NCI-H526 (cell line): ENCODE data around the gene SCN3B.
"Not testable (repeated sequence)": the region's sequence is repeated elsewhere in the genome, so short reads cannot be mapped to it uniquely, and the experiment has no call there.

Source experiments
- DNase-seq, 2 experiments: peaks; one replicate each; lab custom pipeline; 2025; lab: John Stamatoyannopoulos, UW

The SCN3B gene, protein sequence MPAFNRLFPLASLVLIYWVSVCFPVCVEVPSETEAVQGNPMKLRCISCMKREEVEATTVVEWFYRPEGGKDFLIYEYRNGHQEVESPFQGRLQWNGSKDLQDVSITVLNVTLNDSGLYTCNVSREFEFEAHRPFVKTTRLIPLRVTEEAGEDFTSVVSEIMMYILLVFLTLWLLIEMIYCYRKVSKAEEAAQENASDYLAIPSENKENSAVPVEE

DNA sequence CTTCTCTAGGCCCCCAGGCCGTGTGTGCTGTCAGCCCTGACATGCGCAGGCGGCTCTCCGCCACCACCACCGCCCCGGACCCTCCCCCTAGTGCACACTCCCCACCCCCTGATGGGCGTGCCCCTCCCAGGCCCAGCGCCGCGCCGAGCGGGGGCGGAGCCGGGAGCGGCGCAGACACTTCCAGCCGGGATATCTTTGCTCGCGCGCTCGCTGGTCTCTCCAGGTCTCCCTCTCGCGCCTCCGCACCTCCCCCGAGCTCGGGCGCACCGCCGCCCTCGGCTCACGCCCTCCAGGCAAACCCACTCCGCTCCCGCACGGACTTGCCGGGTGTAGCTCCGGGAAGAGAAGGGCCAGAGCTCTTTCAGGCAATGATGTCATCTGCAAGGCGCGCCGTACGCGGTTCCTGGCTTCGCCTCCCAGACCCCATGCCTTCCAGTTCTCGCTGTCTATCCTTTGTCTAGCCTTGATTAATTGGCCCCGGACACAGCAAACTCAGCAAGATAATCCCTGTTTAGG, at the start of gene SCN3B:
Gene SCN3B, minus strand, starts transcription at position 59 of the 516 bp plus-strand sequence. CDS start 823 bp downstream, outside the sequence.
- peak; percentile 97 to 100 for DNase-seq

DNA sequence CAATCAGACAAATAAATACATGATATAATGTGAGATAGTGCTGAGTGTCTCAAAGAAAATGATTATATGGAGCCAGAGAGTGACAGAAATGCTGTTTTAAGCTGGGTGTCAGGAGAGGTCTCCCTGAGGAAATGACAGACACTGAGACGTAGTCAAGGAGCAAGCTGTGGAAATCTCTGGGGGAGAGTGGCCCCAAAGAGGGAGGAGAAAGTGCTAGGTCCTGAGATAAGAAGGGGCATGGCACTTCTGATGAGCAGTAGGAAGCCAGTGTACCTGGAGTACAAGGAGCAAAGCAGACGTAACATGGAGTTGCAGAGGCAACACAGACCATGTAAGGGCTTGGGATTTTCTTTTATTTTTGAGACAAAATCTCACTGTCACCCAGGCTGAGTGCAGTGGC, 48.3 kb upstream of the SCN3B start:
- DNase-seq: no peak

DNA sequence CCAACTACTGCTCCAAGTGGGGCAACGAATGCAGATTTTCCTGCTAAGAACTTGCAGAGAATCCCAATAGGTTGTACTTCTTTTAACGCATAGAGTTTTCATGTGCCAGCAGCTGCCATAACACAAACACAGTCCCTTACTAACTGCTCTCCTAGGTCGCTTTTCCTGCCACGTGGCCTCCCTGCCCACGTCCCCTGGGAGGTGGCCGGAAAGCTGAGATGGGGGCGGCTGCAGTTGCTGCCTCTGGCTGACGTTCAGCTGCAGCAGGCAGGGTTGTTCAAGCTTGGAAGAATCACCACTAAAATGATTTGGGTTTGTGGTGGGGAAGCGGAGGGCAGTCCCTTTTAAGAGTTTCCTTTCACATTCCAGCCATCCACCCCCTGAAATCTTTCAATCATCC, 47.7 kb upstream of the SCN3B start:
- peak; percentile 11 to 69 for DNase-seq

DNA sequence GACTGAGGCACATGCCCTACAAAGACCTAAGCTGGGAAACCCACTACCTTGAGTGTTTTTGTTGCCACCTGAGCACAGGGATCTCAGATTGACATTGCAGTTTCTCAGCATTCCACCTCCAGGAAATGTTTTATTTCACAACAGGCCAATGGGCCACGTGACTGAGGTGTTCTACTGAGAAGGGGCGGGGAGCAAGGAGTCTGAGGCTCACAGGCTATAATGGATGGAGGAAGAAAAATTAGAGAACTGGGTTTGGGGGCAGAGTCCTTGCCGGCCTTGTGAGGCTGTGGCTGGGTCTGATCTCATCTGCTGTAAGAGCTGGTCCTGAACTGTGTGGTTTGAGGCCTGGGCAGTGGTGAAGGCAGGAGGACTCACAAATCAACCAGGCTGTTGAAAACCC, 46.3 kb upstream of the SCN3B start:
- no peak for DNase-seq

DNA sequence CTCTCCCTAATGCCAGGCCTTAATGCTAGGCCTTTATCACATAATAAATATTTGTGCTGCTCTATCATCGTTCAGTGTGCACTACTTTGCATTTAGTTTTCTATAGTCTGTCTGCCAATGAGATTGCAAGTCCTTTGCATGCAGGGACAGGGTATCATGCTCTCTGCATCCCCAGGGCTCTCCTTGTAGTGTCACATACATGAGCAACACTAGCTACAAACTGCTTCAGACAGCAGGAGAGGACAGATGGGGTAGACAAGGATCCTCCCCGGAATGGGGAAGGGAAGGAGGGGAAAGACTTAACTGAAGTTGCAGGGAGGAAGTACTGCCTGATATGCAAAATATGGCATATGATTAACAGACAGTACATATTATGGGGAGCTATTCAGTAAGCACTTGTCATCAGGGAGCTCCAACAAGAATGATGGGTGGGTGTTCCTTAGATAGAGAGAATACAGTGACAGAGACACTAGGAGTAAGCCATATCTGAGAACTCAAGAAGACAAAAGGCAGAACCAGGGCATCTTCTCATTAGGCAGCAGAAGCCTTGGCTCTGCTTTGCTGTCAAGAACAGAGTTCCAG, 44.2 kb upstream of the SCN3B start:
- peak; percentile 77 to 87 for DNase-seq

DNA sequence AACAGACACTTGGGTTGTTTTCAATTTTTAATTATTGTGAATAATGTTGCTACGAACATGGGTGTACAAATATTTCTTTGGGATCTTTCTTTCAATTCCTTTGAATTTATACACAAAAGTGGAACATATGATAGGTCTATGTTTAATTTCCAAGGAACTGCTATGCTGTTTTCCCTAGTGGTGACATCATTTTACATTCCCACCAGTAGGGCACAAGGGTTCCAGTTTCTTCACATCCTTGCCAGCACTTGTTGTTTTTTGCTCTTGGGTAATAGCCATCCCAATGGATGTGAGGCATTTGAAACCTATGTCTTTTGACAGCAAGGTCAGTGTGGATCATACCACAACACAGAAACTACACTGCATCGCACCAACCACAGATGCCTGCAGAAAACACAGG, 41.8 kb upstream of the SCN3B start:
- no peak for DNase-seq

DNA sequence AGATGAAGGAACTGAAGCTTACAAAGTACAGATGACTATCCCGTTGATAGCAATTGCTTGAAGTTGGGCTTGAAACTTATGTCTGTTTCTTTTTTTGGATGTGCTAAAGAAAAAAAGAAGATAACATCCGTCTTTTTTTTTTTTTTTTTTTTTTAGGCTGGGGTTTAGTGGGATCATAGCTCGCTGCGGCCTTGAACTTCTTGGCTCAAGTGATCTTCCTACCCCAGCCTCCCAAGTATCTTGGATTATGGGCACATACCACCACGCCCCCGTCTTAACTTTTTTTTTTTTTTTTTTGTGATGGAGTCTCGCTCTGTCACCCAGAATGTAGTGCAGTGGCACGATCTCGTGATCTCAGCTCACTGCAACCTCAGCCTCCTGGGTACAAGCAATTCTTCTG, 40.8 kb upstream of the SCN3B start:
- no peak for DNase-seq

DNA sequence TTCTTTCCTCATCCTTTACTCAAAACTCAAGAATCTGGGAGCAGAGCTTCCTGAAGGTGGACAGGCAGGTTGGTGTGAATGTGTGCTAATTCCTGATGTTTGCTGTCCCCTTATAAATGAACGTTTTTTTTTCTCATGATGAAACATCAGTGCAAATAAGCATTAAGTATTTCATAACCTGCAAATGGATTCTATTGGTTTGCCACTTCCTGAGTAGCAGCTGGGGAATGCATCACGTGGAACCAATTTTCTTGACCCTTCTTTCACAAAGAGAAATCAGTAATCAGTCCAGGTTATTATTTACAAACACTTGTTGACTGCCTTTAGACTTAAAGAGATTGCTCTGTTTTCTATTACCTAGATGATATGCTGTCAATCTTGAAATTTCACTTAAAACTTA, 40.1 kb upstream of the SCN3B start:
- DNase-seq: no peak

DNA sequence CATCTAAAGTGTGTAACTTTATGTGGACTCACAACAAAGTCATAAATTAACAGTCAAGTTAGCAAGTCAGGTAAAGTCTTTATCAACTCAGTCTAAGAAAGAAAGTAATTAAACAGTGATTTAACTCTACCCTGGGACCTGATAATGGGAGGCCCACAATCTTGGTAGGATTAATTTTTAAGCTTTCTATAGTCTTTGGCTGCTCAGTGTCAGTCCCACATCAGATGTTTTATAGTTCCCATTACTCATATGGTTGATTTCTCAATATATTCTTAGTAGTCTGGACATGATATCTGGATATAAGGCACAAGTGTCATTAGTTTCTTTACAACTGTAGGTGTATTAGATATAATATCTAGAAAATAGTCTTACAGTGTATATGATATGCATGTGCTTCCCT, 38.5 kb upstream of the SCN3B start:
- DNase-seq: no peak

DNA sequence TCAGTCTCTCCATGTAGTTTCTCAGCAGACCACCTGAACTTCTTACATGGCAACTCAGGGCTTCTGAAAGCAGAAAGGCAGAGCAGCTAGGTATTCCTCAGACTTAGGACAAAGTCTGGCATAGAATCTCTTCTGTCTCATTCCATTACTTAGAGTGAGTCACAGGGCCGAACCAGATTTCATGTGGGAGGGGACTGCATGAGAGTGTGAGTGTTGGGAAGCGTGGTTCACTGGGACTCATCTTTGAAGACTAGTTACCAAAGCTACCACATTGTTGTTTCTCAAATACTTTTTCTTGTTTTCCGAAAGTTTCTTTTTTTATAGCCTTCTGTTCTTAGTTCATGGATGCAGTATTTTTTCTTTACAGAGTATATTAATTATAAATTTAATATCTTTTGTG, 36.1 kb upstream of the SCN3B start:
- DNase-seq: no peak

DNA sequence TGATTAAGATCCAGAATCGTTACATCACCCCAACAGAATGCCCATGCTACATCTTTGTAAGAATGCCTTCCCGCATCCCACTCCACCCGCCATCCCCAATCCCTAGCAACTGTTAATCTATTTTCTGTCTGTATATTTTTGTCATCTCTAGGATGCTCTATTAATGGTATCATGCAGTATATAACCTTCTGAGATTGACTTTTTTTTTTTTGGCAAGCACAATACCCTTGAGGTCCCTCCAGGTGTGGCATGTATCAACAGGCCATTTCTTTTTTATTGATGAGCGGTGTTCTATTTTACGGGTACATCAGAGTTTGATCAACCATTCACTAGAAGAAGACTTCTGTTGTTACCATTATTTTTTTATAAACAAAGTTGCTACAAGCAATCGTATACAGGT, 30.2 kb upstream of the SCN3B start:
- DNase-seq: no peak

DNA sequence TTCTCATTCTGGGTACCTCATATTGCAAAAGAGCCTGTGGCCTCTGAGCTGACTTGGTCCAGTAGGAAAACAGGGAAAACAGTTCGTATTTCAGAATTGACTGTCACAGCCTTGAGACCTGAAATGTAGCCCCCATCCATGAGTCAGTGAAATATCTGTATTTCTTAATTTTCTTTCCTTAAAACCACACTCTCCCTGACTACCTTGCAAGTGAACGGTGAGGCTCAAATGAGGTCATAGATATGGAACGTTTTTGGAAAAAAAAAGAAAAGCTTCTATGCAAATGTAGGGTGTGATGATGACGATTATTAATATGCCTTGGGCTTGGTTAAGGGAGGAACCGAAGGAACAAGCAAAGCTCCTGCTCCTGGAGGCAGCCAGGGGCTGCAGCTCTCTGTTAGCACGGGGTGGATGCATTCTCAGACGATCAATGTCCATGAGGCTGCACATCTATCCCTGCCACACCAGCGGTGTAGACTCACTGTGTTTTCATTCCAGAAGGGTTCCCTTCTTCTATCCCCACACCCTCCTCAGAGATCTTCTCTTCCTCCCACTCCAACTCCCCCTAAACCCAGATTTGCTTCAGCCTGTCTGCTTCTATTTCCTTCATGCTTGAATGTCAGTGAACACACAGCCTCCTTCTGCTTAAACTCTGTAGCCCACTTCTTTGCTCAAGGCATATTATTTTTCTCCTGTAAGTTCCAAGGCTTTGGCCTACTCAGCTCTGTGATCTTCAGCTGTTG, 29.2 kb upstream of the SCN3B start:
- peak; percentile 54 to 69 for DNase-seq

DNA sequence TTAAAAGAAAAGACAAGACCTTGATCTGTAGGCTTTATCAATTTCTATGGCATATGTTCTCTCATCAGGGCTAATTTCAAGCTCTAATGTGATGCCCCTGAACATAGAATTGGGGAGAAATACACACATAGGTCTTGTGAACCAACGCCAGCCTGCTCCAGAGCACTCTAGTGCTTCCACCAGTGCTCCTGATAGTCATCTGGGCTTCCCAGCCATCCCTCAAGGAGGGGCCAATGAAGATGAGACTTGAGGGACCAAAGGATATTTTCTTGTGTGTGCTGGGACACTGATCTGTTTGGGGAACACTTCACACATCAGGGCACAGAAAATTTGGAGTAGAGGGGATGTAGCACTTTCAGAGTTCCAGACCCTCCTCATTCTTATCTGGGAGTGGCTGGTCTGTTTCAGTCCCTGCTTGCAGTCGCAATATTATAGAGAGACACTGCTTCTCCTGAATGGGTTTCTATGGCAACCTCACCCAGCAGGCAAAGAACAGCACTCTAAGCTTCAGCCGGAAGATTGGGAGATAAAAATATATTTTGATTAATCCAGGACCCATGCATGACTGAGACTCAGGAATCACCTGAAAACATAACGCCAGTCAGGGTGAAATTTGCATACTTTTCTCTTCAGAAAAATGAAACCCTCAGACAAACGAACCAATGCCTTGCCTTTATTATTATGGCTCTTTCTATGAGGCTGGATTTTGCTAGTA, 28.4 kb upstream of the SCN3B start:
- DNase-seq: peak; percentile 69 to 81

DNA sequence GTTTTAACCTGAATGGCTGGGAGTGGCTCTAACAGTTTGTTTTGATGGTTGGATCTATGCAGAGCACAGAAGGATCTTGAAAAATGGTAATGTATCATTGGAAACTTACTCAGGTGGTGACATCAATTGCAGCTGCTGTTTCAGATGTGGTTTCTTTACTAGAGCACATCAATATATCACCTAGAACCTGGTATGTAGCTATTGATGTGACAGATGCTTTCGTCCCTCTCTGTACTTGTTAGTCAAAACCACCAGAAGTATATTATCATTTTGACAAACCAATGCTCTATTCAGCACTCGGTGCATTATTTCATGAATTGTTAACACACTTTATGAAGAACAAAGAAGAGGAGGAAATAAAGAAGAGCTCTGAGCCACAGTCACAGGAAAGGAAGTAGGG, 26.6 kb upstream of the SCN3B start:
- no peak for DNase-seq

DNA sequence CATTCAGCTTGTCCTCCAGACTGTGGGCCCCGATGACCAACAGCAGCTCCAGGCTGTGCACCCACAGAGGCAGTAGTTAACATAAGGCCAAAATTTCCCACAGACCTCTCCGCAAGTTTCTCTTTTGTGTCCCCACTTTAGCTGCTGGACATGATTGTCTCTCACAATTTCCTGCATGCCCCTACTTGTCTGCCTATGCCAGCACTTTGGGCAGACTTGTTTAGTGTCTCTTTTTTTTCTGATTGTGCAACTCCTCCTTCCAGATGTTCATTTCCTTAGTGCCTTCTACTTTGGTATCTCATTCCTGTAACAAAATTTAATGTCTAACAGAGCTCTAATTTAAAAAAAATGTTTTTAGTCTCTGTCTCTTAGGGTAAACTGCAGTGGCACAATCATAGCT, 23.8 kb upstream of the SCN3B start:
- no peak for DNase-seq

DNA sequence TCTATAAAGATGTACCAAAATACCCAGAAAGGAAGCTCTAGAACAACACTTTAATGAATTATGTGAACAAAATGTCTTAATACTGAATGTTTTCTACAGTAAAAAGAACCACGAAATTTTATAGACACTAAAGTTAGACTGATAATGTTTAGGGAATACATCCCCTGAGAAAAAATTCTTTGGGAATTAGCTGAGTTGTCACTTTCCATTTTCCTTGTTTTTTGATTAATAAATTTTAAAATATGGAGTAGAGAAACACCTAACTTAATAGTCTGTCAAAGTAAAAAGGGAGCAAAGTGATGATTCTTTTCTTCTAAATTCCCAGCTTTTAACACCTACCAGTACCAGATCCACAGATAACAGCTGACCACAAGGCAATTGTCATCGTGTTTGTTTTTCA, 23.1 kb upstream of the SCN3B start:
- DNase-seq: no peak

DNA sequence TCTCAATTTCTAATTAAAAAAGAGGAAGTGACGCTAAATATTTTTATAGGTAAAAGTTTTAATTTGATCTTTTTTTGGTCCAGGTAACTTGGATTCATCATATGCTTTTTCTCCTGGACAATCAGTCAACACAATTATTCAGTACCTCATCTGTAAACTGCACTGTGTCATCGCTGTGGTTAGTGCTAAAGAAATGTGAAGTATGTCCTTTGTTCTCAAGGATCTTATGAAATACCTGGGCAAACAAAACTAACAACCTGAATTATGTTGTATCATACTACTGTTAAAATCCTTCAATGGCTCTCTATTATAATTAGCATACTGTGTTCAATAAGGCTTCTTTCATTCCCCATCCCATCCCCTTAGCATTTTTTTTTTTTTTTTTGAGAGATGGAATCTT, 19.9 kb upstream of the SCN3B start:
- DNase-seq: no peak

DNA sequence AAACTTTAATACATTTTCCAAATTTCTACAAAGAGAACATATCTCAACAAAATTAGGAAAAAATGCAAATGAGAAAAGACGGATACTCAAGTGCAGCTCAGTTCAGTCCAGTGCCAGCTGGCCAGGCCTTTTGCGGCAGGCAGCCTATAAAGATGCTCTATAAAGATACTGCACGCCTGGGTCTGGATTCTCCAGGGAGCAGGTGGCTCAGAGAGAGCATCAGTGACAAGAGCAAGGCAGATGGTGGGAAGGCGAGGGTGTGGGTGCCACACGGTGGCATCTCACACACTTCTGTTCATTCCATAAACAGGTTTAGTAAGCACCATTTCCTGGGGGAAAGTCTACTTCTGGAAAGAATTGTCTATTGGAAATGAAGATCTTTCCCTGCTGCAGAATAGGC, 18.1 kb upstream of the SCN3B start:
- DNase-seq: peak in 1 of 2 experiments; percentile 41

DNA sequence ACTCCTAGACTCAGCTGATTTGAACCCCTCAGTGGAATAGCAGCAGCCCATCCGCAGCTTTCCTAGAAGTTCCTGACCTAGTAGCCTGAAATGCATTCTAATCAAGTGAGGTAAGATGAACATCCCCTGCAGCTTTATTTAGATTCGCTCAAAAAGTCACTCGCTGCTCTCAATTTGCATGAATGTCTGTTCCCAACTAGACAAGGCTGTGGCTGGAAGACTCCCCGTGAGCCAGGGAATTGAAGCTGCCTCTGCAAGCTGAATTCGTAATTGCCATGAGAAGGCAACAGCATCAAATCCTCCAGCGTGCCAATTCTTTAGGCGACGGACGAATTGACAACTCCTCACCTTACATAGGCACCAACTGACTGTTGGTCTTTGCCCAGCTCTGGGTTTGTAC, 17.1 kb upstream of the SCN3B start:
- peak; percentile 88 to 94 for DNase-seq

DNA sequence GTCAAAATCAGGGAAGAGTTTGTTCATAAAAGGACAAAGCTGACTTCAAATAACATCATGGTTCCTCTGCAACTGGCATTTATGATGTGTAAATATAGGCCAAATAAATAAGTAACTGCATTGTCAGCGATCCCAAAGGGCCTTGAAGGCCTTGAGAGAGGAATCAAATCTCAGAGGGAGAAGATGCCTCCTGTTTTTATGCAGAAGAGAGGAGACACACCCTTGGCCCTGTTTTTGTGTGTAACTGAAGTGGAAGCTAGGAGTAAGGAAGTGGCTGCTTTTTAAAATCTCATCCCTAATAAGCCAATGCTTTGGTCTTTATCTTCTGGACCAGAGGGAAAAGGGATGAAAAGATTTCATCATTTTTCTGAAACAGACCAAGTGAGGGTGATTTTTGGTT, 15.7 kb upstream of the SCN3B start:
- DNase-seq: no peak

DNA sequence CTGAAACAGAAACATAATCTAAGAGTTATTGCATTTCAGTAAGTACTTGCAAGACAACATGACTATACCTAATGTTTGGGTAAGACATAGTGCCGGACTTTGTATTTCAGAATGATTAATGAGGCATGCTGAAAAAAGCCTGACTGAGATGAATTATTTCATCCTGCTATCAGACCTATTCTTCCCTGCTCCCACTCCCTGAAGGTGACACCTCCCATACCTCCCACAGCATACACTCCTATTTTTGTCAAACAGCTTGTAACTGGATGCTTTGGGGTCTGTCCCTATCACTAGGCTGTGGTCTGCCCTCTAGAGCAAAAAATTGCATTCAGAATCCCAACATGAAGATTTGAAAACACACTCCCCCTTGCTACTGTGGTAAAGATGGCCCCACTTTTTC, 10.9 kb upstream of the SCN3B start:
- no peak for DNase-seq

DNA sequence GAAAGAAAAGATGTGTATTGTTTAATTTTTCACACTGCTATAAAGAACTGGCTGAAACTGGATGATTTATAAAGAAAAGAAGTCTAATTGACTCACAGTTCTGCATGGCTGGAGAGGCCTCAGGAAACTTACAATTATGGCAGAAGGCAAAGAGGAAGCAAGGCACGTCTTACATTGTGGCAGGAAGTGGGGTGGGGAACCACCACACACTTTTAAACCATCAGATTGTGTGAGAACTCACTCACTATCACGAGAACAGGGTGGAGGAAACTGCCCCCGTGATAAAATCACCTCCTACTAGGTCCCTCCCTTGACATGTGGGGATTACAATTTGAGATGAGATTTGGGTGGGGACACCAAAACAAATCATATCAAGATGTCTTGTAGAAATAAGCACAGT, 5.5 kb upstream of the SCN3B start:
- not testable (repeated sequence) for DNase-seq

DNA sequence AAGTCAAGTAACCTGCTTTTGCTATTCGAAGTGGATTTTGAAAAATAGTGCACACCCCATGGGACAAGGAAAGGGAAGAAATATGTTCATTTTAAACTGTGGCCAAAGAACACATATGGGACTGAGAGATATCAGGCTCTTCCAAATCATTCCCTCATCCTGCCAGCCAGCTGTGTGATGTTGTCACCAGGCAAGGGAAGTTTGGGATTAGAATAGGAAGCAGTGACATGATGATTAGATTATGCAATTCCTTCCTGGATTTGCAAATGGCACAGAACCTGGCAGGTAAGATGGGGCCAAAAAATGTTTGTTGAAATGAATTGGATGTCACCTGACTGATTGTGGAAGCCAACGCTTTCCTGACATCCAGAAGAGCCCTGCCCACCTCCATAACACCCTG, 4.9 kb upstream of the SCN3B start:
- no peak for DNase-seq
